Immature natural killer cell (primary cell): Measurements from ENCODE around the gene OR8S1. TPM values are rescaled to one million over a fixed set of nuclear protein-coding genes. Genes with fewer than 3 reads are reported as not detected.
A peak's percentile ranks its signal among the peaks of the same experiment; 100 is the strongest.
"Not testable (repeated sequence)": the region's sequence is repeated elsewhere in the genome, so short reads cannot be mapped to it uniquely, and the experiment has no call there.

Experiments used
- DNase-seq, 3 donors: peaks; one replicate each; pipeline ENCODE4 v3.0.0; 2022; ENCODE audit warnings: mixed read lengths in 1 of 3
- H3K27ac Mint-ChIP-seq, 6 donors: one replicate each; pipeline ENCODE4 v1.8.0; 2020; ENCODE audit warnings: mixed read lengths in 6 of 6, mild to moderate bottlenecking in 5 of 6, inconsistent platforms in 4 of 6, moderate library complexity in 3 of 6
- H3K27me3 Mint-ChIP-seq, 3 donors: one replicate each; pipeline ENCODE4 v1.8.0; 2020 to 2021; ENCODE audit warnings: low read depth in 3 of 3, mild to moderate bottlenecking in 3 of 3, mixed read lengths in 3 of 3, moderate library complexity in 3 of 3, inconsistent platforms in 1 of 3
- H3K36me3 Mint-ChIP-seq, 3 donors: one replicate each; pipeline ENCODE4 v1.8.0; 2020; ENCODE audit warnings: mixed read lengths in 3 of 3, inconsistent platforms in 2 of 3, mild to moderate bottlenecking in 2 of 3
- H3K4me1 Mint-ChIP-seq, 2 donors: one replicate each; pipeline ENCODE4 v1.8.0; 2020; ENCODE audit warnings: inconsistent platforms in 2 of 2, mild to moderate bottlenecking in 2 of 2, mixed read lengths in 2 of 2, moderate library complexity in 1 of 2
- H3K4me3 Mint-ChIP-seq, 5 donors: one replicate each; pipeline ENCODE4 v1.8.0; 2020; ENCODE audit warnings: mild to moderate bottlenecking in 5 of 5, mixed read lengths in 5 of 5, inconsistent platforms in 3 of 5, moderate library complexity in 3 of 5
- H3K9me3 Mint-ChIP-seq, 6 donors: one replicate each; pipeline ENCODE4 v1.8.0; 2020; ENCODE audit warnings: mild to moderate bottlenecking in 6 of 6, mixed read lengths in 6 of 6, inconsistent platforms in 4 of 6, moderate library complexity in 3 of 6
- polyA plus RNA-seq, 3 donors: library from polyadenylated mRNA; unstranded; fragments of 300-500 nt; fragmentation: Illumina TruSeq; gene quantifications; one replicate each; pipeline ENCODE4 v1.2.3, GENCODE V29; 2021

Gene OR8S1, protein sequence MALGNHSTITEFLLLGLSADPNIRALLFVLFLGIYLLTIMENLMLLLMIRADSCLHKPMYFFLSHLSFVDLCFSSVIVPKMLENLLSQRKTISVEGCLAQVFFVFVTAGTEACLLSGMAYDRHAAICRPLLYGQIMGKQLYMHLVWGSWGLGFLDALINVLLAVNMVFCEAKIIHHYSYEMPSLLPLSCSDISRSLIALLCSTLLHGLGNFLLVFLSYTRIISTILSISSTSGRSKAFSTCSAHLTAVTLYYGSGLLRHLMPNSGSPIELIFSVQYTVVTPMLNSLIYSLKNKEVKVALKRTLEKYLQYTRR
- polyA plus RNA-seq, result not detected

DNA sequence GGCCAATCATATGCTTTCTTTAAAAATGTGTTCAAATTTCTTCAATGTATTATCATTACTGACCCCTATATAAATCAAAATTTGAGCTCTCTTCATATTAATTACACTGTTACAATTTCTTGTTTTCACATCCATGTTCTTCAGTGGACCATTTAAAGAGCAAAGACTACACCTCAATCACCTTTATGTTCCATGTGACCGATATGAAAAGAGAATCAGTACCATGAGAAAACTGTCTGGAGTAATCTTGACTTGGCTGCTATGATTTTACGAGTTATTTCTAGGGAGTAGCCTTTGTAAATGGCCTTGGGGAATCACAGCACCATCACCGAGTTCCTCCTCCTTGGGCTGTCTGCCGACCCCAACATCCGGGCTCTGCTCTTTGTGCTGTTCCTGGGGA, at the start of gene OR8S1:
OR8S1 (plus strand) TSS at position 301 of the 400 bp plus-strand sequence; CDS start at position 301, 0 bp downstream.
- Mint-ChIP-seq H3K4me1 (no peaks in the 10 kb centered on the region), H3K27me3 (peaks cover 0 to 3% (median 0%) of the 10 kb centered on the region in 3 donors), H3K36me3 (no peaks in the 10 kb centered on the region), H3K9me3 (no peaks in the 10 kb centered on the region), H3K4me3 (peak within 1 kb of the TSS in 1 of 5 donors; percentile 2), H3K27ac (no peak within 1 kb of the TSS)
- no peak for DNase-seq

DNA sequence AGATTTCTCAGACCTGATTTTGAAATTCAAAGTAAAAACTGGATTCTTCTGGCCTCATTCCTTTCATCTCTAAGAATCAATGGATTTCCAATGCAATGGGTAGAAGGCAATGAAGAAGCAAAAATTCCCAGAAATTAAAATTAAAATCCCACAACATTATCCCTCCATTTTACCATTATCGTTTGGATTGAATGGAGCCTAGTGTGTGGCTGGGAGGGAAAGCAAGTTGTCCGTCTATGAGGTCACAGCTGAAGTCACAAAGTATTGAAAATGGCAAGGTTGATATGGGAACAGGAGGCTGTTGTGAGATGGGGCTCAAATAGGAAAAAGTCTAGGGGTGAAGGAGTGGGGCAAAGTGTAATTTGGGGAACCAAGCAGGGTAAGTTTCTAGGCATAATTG, 43.2 kb upstream of the OR8S1 start, which contains the start of gene C12orf54:
C12orf54 (plus strand) TSS at position 301 of the 400 bp plus-strand sequence. CDS start 799 bp downstream, outside the sequence.
- H3K9me3 Mint-ChIP-seq, result peaks cover 0 to 10% (median 3%) of the 10 kb centered on the region in 6 donors
- H3K4me3 Mint-ChIP-seq, result no peak within 1 kb of the TSS
- no peaks in the 10 kb centered on the region for H3K4me1 Mint-ChIP-seq
- no peaks in the 10 kb centered on the region for H3K36me3 Mint-ChIP-seq
- H3K27ac Mint-ChIP-seq, result no peak within 1 kb of the TSS
- no peak for DNase-seq
- peaks cover 2 to 13% (median 9%) of the 10 kb centered on the region in 3 donors for H3K27me3 Mint-ChIP-seq

DNA sequence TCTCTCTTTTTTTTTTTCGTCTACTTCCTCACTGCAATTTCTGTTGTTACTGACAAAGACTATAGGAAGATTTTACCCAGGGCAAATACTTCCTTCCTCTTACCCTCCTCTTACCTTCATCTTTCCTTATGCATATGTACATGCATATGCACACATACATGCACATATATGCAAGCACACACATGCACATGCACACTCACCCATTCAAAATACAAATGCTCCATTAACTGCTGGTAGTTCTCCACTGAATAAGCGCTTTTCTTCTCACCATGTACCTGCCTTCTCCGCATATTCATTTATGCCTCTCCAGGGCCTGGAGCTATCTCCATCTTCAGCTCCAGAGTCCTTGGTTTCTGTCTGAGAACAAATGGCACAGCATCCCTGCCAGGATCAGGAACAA, 42.5 kb upstream of the OR8S1 start:
- H3K36me3 Mint-ChIP-seq, result no peaks in the 10 kb centered on the region
- no peak overlapping the region for H3K4me3 Mint-ChIP-seq
- no peak for DNase-seq
- H3K27ac Mint-ChIP-seq, result no peak overlapping the region
- peaks cover 2 to 13% (median 9%) of the 10 kb centered on the region in 3 donors for H3K27me3 Mint-ChIP-seq
- peaks cover 0 to 10% (median 3%) of the 10 kb centered on the region in 6 donors for H3K9me3 Mint-ChIP-seq
- H3K4me1 Mint-ChIP-seq, result no peaks in the 10 kb centered on the region

DNA sequence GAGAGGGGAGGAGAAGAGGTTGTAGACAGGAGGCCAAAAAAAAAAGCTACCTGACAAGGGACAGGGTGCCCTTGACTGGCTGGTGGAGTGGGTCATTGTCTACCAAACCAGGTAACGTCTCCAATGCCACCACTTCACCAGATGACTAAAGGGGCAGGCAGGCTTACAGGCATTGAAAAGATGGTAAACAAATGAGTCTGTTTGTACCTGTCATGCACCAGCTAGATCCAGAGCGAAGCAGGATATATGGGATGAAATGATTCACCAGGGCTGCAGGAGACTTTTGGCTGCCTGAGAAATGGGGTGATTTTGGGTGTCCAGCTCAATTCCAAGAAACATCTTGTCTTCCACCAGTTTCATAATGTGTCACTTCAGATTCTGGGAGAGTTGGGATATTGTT, 39.2 kb upstream of the OR8S1 start:
- no peak overlapping the region for H3K4me3 Mint-ChIP-seq
- peaks cover 3 to 13% (median 5%) of the 10 kb centered on the region in 3 donors for H3K27me3 Mint-ChIP-seq
- no peaks in the 10 kb centered on the region for H3K36me3 Mint-ChIP-seq
- H3K9me3 Mint-ChIP-seq, result no peaks in the 10 kb centered on the region
- DNase-seq, result no peak
- H3K27ac Mint-ChIP-seq, result no peak overlapping the region
- no peaks in the 10 kb centered on the region for H3K4me1 Mint-ChIP-seq

DNA sequence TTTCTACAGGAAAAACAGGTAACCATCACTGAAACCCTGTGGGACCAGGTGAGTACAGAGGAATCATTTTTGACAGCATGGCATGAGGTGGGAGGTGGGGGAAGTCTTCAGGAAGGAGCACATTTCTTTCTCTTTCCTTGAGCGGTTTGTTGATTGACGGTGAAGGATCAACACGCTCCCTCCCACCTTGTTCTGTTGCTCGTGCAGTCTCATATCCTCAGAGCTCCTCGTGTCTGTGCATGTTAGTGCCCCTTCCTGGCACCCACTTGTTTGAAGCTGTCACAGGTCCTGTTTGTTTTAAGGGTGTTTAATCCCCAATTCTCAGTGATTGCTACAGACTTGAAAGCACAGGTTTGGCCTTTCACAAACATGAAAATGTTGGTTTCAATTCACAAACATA, 38.8 kb upstream of the OR8S1 start:
- H3K27me3 Mint-ChIP-seq, result peaks cover 3 to 13% (median 5%) of the 10 kb centered on the region in 3 donors
- no peak overlapping the region for H3K27ac Mint-ChIP-seq
- DNase-seq, result no peak
- H3K4me3 Mint-ChIP-seq, result no peak overlapping the region
- H3K36me3 Mint-ChIP-seq, result no peaks in the 10 kb centered on the region
- no peaks in the 10 kb centered on the region for H3K9me3 Mint-ChIP-seq
- no peaks in the 10 kb centered on the region for H3K4me1 Mint-ChIP-seq

DNA sequence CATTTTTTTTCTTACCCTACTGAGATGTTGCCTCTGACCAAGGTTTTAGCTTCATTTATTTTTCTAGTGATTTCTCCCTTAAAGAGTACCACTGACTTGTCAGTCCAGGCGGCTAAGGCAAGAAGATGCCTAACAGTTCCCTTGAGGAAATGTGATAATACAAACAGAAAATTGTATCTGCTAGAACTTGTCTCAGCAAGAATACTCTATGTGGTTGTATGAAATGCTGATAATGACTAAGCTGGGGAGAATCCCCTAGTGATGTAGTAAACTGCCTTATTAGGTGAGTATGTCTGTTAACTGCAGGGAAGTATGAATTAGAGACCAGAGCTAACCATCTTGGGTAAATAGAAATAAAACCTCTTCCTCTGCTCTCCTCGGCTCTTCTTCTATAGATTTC, 36.4 kb upstream of the OR8S1 start:
- peaks cover 0 to 3% (median 0%) of the 10 kb centered on the region in 3 donors for H3K36me3 Mint-ChIP-seq
- no peak for DNase-seq
- H3K27ac Mint-ChIP-seq, result no peak overlapping the region
- no peaks in the 10 kb centered on the region for H3K9me3 Mint-ChIP-seq
- no peak overlapping the region for H3K4me3 Mint-ChIP-seq
- peaks cover 3 to 10% (median 3%) of the 10 kb centered on the region in 3 donors for H3K27me3 Mint-ChIP-seq
- H3K4me1 Mint-ChIP-seq, result no peaks in the 10 kb centered on the region

DNA sequence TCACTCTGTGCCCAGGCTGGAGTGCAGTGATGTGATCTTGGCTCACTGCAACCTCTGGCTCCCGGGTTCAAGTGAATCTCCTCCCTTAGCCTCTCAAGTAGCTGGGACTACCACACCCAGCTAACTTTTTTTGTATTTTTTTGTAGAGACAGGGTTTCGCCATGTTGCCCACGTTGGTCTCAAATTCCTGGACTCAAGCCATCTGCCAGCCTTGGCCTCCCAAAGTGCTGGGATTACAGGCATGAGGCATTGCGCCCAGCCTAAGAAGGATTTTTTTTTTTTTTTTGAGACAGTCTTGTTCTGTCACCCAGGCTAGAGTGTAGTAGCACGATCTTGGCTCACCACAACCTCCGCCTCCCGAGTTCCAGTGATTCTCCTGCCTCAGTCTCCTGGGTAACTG, 36.0 kb upstream of the OR8S1 start:
- H3K4me1 Mint-ChIP-seq, H3K4me3 Mint-ChIP-seq, H3K9me3 Mint-ChIP-seq, H3K36me3 Mint-ChIP-seq, H3K27ac Mint-ChIP-seq, DNase-seq: not testable (repeated sequence)
- H3K27me3 Mint-ChIP-seq, result peaks cover 3 to 10% (median 3%) of the 10 kb centered on the region in 3 donors

DNA sequence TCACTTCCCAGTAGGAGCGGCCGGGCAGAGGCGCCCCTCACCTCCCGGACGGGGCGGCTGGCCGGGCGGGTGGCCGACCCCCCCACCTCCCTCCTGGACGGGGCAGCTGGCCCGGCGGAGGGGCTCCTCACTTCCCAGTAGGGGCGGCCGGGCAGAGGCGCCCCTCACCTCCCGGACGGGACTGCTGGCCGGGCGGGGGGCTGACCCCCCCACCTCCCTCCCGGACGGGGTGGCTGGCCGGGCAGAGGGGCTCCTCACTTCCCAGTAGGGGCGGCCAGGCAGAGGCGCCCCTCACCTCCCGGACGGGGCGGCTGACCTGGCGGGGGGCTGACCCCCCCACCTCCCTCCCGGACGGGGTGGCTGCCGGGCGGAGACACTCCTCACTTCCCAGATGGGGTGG, 25.2 kb upstream of the OR8S1 start:
- not testable (repeated sequence) for H3K9me3 Mint-ChIP-seq, H3K27ac Mint-ChIP-seq, DNase-seq, H3K4me1 Mint-ChIP-seq, H3K36me3 Mint-ChIP-seq, H3K4me3 Mint-ChIP-seq
- H3K27me3 Mint-ChIP-seq, result peaks cover 3 to 13% (median 7%) of the 10 kb centered on the region in 3 donors

DNA sequence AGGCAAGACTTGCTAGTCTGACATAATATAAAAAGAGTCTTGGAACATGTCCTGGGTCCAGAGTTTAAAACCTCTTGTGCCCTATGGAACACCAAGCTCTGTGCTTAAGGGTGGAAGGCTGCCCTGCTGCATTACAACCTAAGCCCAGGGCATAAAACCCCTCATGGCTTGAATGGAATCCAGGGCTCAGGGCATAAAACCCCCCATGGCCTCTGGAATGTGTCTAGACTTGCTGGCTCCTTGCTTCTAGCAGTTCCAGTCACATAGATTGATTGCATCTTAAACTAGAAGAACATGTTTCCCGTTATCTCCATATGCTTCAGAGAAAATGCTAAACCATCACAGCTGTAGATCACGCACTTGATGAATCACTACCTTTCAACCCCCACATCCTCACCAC, 18.6 kb upstream of the OR8S1 start:
- H3K4me3 Mint-ChIP-seq, H3K27ac Mint-ChIP-seq, H3K9me3 Mint-ChIP-seq, DNase-seq, H3K36me3 Mint-ChIP-seq, H3K4me1 Mint-ChIP-seq: not testable (repeated sequence)
- peaks cover 4 to 13% (median 11%) of the 10 kb centered on the region in 3 donors for H3K27me3 Mint-ChIP-seq

DNA sequence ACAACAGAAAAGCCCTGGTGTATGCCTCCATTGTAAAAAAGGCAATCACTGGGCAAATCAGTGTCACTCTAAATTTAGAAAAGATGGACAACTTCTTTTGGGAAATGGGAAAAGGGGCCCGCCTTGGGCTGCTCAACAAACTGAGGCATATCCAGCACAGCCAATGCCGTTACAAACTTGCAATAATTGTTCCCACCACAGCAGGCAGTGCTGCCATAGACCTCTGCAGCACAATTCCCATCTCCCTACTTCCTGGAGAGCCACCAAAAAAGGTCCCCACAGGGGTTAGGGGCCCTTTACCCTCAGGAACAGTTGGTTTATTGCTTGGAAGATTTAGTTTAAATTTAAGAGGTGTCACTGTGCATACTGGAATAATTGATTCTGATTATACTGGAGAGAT, 16.4 kb upstream of the OR8S1 start:
- Mint-ChIP-seq H3K36me3 (no peaks in the 10 kb centered on the region), H3K27me3 (peaks cover under 1 to 13% (median 2%) of the 10 kb centered on the region in 3 donors), H3K9me3 (peaks cover 0 to 3% (median 0%) of the 10 kb centered on the region in 6 donors), H3K4me3 (no peak overlapping the region), H3K4me1 (no peaks in the 10 kb centered on the region), H3K27ac (no peak overlapping the region)
- no peak for DNase-seq

DNA sequence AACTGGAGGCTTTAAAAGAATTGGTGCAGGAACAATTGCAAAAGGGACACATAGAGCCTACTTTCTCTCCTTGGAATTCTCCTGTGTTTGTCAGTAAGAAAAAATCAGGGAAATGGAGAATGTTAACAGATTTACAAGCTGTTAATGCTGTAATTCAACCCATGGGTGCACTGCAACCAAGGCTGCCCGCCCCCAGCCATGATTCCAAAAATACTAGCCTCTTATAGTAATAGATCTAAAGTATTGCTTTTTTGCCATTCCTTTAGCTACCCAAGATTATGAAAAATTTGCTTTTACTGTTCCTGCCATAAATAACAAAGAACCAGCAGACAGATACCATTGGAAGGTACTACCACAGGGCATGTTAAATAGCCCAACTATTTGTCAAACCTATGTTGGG, 15.3 kb upstream of the OR8S1 start:
- peaks cover 0 to 3% (median 0%) of the 10 kb centered on the region in 6 donors for H3K9me3 Mint-ChIP-seq
- peaks cover 0 to 10% (median 2%) of the 10 kb centered on the region in 3 donors for H3K27me3 Mint-ChIP-seq
- no peaks in the 10 kb centered on the region for H3K36me3 Mint-ChIP-seq
- no peak overlapping the region for H3K27ac Mint-ChIP-seq
- no peaks in the 10 kb centered on the region for H3K4me1 Mint-ChIP-seq
- no peak overlapping the region for H3K4me3 Mint-ChIP-seq
- DNase-seq, result no peak

DNA sequence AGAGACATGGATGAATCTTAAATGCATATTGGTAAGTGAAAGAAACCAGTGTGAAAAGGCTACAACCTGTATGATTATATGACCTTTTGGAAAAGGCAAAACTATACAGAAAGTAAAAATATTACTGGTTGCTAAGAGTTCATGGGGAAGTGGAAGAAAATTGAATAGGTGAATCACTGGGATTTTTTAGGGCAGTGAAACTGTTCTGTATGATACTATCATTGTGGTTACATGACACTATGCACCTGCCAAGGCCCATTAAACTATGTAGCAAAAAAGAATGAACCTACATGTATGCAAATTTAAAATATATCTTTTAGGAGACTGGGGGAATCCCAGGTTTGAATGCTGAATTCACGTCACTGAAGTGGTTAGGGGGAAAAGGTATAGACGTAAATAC, 12.6 kb upstream of the OR8S1 start:
- no peak for DNase-seq
- Mint-ChIP-seq H3K27me3 (peaks cover 0 to 4% (median 0%) of the 10 kb centered on the region in 3 donors), H3K4me3 (no peak overlapping the region)

DNA sequence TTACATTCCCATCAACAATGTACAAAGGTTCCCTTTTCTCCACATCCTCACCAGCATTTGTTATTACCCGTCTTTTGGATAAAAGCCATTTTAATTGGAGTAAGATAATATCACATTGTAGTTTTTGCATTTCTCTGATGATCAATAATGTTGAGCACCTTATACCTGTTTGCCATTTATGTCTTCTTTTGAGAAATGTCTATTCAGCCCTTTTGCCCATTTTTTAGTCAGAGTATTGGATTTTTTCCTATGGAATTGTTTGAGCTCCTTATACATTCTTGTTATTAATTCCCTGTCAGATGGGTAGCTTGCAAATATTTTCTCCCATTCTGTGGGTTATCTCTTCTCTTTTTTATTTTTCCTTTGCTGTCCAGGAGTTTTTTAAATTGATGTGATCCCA, 10.7 kb upstream of the OR8S1 start:
- no peaks in the 10 kb centered on the region for H3K4me1 Mint-ChIP-seq
- H3K27me3 Mint-ChIP-seq, result peaks cover 0 to 3% (median 2%) of the 10 kb centered on the region in 3 donors
- H3K9me3 Mint-ChIP-seq, result peaks cover 0 to 2% (median 0%) of the 10 kb centered on the region in 6 donors
- no peaks in the 10 kb centered on the region for H3K36me3 Mint-ChIP-seq
- DNase-seq, result no peak
- no peak overlapping the region for H3K27ac Mint-ChIP-seq
- no peak overlapping the region for H3K4me3 Mint-ChIP-seq

More for the DNA sequence above, 12.6 kb upstream of the OR8S1 start:
- Mint-ChIP-seq H3K4me1 (no peaks in the 10 kb centered on the region), H3K9me3 (peaks cover 0 to 2% (median 0%) of the 10 kb centered on the region in 6 donors), H3K27ac (no peak overlapping the region), H3K36me3 (no peaks in the 10 kb centered on the region)

DNA sequence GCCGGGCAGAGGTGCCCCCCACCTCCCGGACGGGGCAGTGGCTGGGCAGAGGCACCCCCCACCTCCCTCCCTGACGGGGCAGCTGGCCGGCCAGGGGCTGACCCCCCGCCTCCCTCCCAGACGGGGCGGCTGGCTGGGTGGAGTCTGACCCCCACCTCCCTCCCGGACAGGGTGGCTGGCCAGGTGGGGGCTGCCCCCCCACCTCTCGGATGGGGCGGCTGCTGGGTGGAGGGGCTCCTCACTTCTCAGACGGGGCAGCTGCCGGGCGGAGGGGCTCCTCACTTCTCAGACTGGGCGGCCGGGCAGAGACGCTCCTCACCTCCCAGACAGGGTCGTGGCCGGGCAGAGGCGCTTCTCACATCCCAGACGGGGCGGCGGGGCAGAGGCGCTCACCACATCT, 5.1 kb upstream of the OR8S1 start:
- H3K9me3 Mint-ChIP-seq, DNase-seq, H3K27me3 Mint-ChIP-seq, H3K27ac Mint-ChIP-seq, H3K36me3 Mint-ChIP-seq, H3K4me3 Mint-ChIP-seq, H3K4me1 Mint-ChIP-seq: not testable (repeated sequence)
